Transverse colon (tissue), 4 donors: ENCODE data around the gene ASCL1. TPM values are rescaled to one million over a fixed set of nuclear protein-coding genes. Genes with fewer than 3 reads are reported as not detected.

Experiments
- DNase-seq: peaks from one replicate; pipeline ENCODE4 v3.0.0-alpha.2; 2019
- H3K27ac ChIP-seq, 4 donors: fragments of 200-600 bp; sonication (generic); 2 replicates each; pipeline ENCODE4 v1.5.1; 2016 to 2018; ENCODE audit warnings: inconsistent platforms in 4 of 4
- H3K27me3 ChIP-seq: fragments of 200-600 bp; sonication (generic); 2 replicates; pipeline ENCODE4 v1.5.1; 2017; ENCODE audit warnings: inconsistent platforms
- H3K36me3 ChIP-seq, 4 donors: fragments of 200-600 bp; sonication (generic); 2 replicates each; pipeline ENCODE4 v1.5.1; 2017 to 2019; ENCODE audit warnings: inconsistent platforms in 4 of 4
- H3K4me1 ChIP-seq, 4 donors: fragments of 200-600 bp; sonication (generic); 2 replicates each; pipeline ENCODE4 v1.5.1; 2017 to 2020; ENCODE audit warnings: inconsistent platforms in 4 of 4
- H3K4me3 ChIP-seq, 4 donors: fragments of 200-600 bp; sonication (generic); 1 replicate in 1 of 4; 2 replicates in 3 of 4; pipeline versions ENCODE4 v1.5.1 to v1.6.1; 2017 to 2019; ENCODE audit warnings: inconsistent platforms in 4 of 4
- H3K9me3 ChIP-seq, 2 donors: fragments of 200-600 bp; sonication (generic); 2 replicates each; pipeline ENCODE4 v1.5.1; 2017 to 2019; ENCODE audit warnings: inconsistent platforms in 2 of 2
- CTCF ChIP-seq, 5 experiments: fragments of 200-600 bp in 3 of 5; fragments of 450-650 bp in 2 of 5; sonication (generic) in 3 of 5; IDR thresholded peaks; 1 replicate in 2 of 5; 2 replicates in 3 of 5; pipeline ENCODE4 v1.5.1; 2016 to 2017; ENCODE audit warnings: antibody characterized with exemption in 5 of 5, inconsistent platforms in 3 of 5, mild to moderate bottlenecking in 2 of 5, moderate library complexity in 1 of 5
- EP300 ChIP-seq: sonication (generic); formaldehyde crosslinking; IDR thresholded peaks from one replicate; pipeline ENCODE4 v1.6.1; 2017; ENCODE audit warnings: antibody characterized with exemption, low read depth
- POLR2A ChIP-seq: fragments of 450-650 bp; IDR thresholded peaks from one replicate; pipeline ENCODE4 v1.6.1; 2016; ENCODE audit warnings: antibody characterized with exemption, mild to moderate bottlenecking, moderate library complexity
- POLR2AphosphoS5 ChIP-seq, 3 donors: sonication (generic); formaldehyde crosslinking; IDR thresholded peaks; one replicate each; pipeline ENCODE4 v1.6.1; 2016; ENCODE audit warnings: antibody characterized with exemption in 3 of 3
- WGBS, 2 donors: methylation state at CpG; one replicate each; pipeline ENCODE4 v1.1.5; 2018; ENCODE audit warnings: low coverage in 1 of 2; 5-methylcytosine and 5-hydroxymethylcytosine counted together
- in situ Hi-C, 4 donors: fragments of 200-750 bp; cut with MboI; loops; one replicate each; pipeline versions ENCODE4 v1.15.0 to v1.15.1; 2017; ENCODE audit warnings: low sequenced_read_pairs in 3 of 4, low pct_ligation_motif_present in 1 of 4, low pct_unique_long_range_greater_than_20kb in 1 of 4
- intact Hi-C: fragments of 100-400 bp; cut with DNase I; formaldehyde crosslinking; loops from one replicate; pipeline ENCODE4 v1.15.1; 2023; ENCODE audit warnings: low total_unique reads
- total RNA-seq, 4 donors: library from RNA; depleted of rRNA; stranded (reverse); fragments of >200 nt; gene quantifications; one replicate each; pipeline ENCODE4 v1.1.0, GENCODE V29; 2016

The ASCL1 gene
- total RNA-seq, 4 donors from 2014 or later: not detected

GRCh38 chr12:102948941-102949352, 8.5 kb upstream of the ASCL1 start:
- Histone ChIP-seq H3K27ac (no peak overlapping the region), H3K4me1 (no peaks in the 10 kb centered on the region), H3K9me3 (no peaks in the 10 kb centered on the region), H3K36me3 (no peaks in the 10 kb centered on the region), H3K27me3 (peaks cover 54% of the 10 kb centered on the region), H3K4me3 (no peak overlapping the region)
- intact Hi-C loops (loop anchor here (5.0 kb wide), 1 partner anchor 598 kb away; no protein-coding TSS in a partner anchor), in situ Hi-C loops (loop anchor here (5.0 to 25.0 kb wide), 3 partner anchors 588 to 598 kb away; no protein-coding TSS in a partner anchor)
- WGBS, 2 donors: 0 to 1% methylated on average over 5 to 11 of the region's 11 CpGs
- TF ChIP-seq POLR2AphosphoS5 (IDR thresholded peaks at IDR 0.05) (no peak), POLR2A (no peak), CTCF (IDR thresholded peaks at IDR 0.05) (peak; percentile 81 to 90 (median 85)), EP300 (no peak)
- DNase-seq: peak; percentile 26

- WGBS, 2 donors: 5 to 10% methylated on average over 11 to 36 of the region's 37 CpGs
- no peaks in the 10 kb centered on the region for H3K36me3 ChIP-seq
- TF ChIP-seq EP300 (no peak), POLR2AphosphoS5 (IDR thresholded peaks at IDR 0.05) (no peak), CTCF (IDR thresholded peaks at IDR 0.05) (no peak), POLR2A (no peak)
- H3K4me1 ChIP-seq: no peaks in the 10 kb centered on the region
- H3K27me3 ChIP-seq: peaks cover 68% of the 10 kb centered on the region
- no peak overlapping the region for H3K27ac ChIP-seq
- H3K4me3 ChIP-seq: no peak overlapping the region
- intact Hi-C loops (no loop called here), in situ Hi-C loops (no loop called here)
- DNase-seq: no peak
- no peaks in the 10 kb centered on the region for H3K9me3 ChIP-seq
Observed at GRCh38 chr12:102950107-102950949, 7.1 kb upstream of the ASCL1 start.

- no peak for TF ChIP-seq EP300
- no peak for TF ChIP-seq CTCF (IDR thresholded peaks at IDR 0.05)
- no peak for TF ChIP-seq POLR2AphosphoS5 (IDR thresholded peaks at IDR 0.05)
- no peak for TF ChIP-seq POLR2A
- Histone ChIP-seq H3K36me3 (no peaks in the 10 kb centered on the region), H3K27ac (no peak overlapping the region), H3K9me3 (no peaks in the 10 kb centered on the region), H3K4me3 (no peak overlapping the region), H3K27me3 (peaks cover 75% of the 10 kb centered on the region), H3K4me1 (no peaks in the 10 kb centered on the region)
- WGBS, 2 donors: 10 to 20% methylated on average over 3 to 21 of the region's 21 CpGs
- intact Hi-C loops: no loop called here
- in situ Hi-C loops: no loop called here
- no peak for DNase-seq
Observed at GRCh38 chr12:102950950-102951619, 6.4 kb upstream of the ASCL1 start.

- no peaks in the 10 kb centered on the region for H3K9me3 ChIP-seq
- 51 to 60% methylated on average over 3 to 9 of the region's 9 CpGs for WGBS, 2 donors
- peaks cover 83% of the 10 kb centered on the region for H3K27me3 ChIP-seq
- no peak for DNase-seq
- in situ Hi-C loops (no loop called here), intact Hi-C loops (no loop called here)
- TF ChIP-seq CTCF (IDR thresholded peaks at IDR 0.05): no peak
- no peak for TF ChIP-seq POLR2A
- no peak for TF ChIP-seq POLR2AphosphoS5 (IDR thresholded peaks at IDR 0.05)
- no peak for TF ChIP-seq EP300
- H3K27ac ChIP-seq: no peak overlapping the region
- H3K36me3 ChIP-seq: no peaks in the 10 kb centered on the region
- peaks cover 0 to 8% (median 3%) of the 10 kb centered on the region in 4 donors for H3K4me1 ChIP-seq
- H3K4me3 ChIP-seq: no peak overlapping the region
Observed at GRCh38 chr12:102951841-102952240, 5.6 kb upstream of the ASCL1 start.
